AG09309 (cell line): Measurements from ENCODE around the gene NT5C3A.
"Not testable (repeated sequence)": the region's sequence is repeated elsewhere in the genome, so short reads cannot be mapped to it uniquely, and the experiment has no call there.

Experiments
- DNase-seq: peaks from one replicate; pipeline ENCODE4 v3.0.0-alpha.2; 2010; ENCODE audit warnings: low read depth
- H3K4me3 ChIP-seq: 2 replicates; pipeline ENCODE4 v1.5.1; 2011; ENCODE audit warnings: mild to moderate bottlenecking, low read depth, low read length, moderate library complexity; ENCODE audit not compliant: control insufficient read depth
- TF ChIP-seq, protein P1 (sequence below): IDR thresholded peaks from 2 replicates; pipeline ENCODE4 v1.5.1; 2011; ENCODE audit warnings: mild to moderate bottlenecking, low read depth, low read length, inconsistent platforms; ENCODE audit not compliant: insufficient read depth, control insufficient read depth; ENCODE audit errors: missing control alignments

NT5C3A gene

GRCh38 chr7:33038639-33039038 is 23.9 kb downstream of the NT5C3A start:
- H3K4me3 ChIP-seq: no peak overlapping the region
- TF ChIP-seq, protein P1, sequence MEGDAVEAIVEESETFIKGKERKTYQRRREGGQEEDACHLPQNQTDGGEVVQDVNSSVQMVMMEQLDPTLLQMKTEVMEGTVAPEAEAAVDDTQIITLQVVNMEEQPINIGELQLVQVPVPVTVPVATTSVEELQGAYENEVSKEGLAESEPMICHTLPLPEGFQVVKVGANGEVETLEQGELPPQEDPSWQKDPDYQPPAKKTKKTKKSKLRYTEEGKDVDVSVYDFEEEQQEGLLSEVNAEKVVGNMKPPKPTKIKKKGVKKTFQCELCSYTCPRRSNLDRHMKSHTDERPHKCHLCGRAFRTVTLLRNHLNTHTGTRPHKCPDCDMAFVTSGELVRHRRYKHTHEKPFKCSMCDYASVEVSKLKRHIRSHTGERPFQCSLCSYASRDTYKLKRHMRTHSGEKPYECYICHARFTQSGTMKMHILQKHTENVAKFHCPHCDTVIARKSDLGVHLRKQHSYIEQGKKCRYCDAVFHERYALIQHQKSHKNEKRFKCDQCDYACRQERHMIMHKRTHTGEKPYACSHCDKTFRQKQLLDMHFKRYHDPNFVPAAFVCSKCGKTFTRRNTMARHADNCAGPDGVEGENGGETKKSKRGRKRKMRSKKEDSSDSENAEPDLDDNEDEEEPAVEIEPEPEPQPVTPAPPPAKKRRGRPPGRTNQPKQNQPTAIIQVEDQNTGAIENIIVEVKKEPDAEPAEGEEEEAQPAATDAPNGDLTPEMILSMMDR: no peak
- DNase-seq: no peak

- no peak overlapping the region for H3K4me3 ChIP-seq
- TF ChIP-seq, protein P1: no peak
- no peak for DNase-seq
Observed at GRCh38 chr7:33035776-33036175, 26.8 kb downstream of the NT5C3A start.

DNA sequence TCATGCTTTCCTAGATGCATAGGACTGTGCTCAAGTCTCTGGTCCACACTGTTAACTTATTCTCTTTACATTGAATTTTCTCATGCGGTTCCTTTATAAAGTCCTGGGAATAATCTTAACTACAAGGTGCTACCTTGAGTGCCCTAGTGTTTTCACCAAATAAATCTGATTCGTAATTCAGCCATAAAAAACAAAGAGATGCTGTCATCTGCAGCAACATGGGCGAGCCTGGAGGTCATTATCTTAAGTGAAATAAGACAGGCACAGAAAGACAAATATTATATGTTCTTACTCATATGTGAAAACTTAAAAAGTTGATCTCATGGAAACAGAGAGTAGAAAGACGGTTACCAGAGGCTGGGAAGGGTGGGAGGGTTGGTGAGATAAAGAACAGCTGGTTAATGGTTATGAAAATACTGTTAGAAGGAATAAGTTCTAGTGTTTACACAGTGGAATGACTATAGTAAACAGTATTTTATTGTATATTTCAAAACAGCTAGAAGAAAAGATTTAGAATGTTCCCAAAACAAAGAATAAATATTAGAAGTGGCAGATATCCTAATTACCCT is 38.3 kb downstream of the NT5C3A start:
- DNase-seq: no peak
- H3K4me3 ChIP-seq: no peak overlapping the region

GRCh38 chr7:33012364-33012763 is 50.2 kb downstream of the NT5C3A start:
- TF ChIP-seq, protein P1: no peak
- DNase-seq: no peak
- no peak overlapping the region for H3K4me3 ChIP-seq

More for the DNA sequence above, 38.3 kb downstream of the NT5C3A start:
- TF ChIP-seq, protein P1: no peak

GRCh38 chr7:33009734-33010133 is 52.8 kb downstream of the NT5C3A start:
- no peak for DNase-seq
- TF ChIP-seq, protein P1: no peak
- H3K4me3 ChIP-seq: no peak overlapping the region

DNA sequence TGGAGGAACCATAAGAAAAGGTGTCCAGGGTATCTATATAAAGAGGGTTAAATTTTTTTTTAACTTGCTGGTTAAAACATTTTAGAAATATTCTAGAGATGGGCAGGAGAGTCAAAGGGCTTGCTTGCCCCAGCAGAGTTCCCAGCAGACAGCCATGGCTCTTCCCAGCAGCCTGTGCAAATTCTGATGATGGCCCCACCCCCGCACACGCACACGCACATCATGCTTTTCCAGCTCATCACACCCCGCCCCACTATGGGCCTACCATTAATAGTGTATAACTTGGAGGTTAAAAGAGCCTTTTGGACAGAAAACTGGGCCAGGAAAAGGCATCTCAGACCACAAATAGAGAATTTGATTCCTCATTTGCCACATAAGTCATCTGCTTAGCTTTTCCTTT is 56.9 kb downstream of the NT5C3A start:
- H3K4me3 ChIP-seq, DNase-seq: not testable (repeated sequence)

DNA sequence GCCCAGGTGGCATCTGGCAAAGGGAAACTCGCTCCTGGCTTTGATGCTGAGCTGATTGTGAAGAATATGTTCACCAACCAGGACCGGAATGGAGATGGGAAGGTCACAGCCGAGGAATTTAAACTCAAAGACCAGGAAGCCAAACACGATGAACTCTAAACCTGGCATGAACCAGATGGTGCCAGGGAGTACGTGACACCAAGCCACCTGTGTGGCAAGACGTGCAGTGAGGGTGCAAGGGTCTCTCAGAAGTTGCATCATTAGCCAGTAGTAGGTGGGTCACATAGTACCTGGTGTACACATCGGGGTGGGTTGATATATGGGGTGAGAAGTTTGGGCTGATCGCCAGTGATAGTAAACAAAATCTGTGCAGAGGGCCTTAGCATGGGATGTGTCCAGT is 57.4 kb downstream of the NT5C3A start:
- not testable (repeated sequence) for H3K4me3 ChIP-seq, DNase-seq

- DNase-seq: not testable (repeated sequence)
Observed at GRCh38 chr7:33004104-33004616, 58.4 kb downstream of the NT5C3A start.

DNA sequence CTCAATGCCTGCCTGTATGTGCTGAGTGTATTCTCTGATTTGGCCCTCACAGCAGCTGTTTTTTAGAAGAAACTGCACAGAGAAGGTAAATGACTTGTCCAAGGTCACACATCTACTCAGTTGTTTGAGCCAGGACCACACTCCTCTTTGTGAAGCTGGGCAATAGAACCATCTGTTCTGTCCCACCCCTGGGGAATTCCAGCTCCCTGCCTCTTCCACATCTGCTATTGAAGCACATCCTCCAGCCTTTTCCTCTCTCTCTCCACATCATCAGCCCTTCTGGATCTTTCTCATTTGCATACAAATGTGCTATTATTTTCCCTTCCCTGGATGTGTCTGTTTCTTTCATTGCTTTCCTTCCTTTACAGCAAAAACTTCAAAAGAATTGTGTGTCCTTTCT is 59.5 kb downstream of the NT5C3A start:
- not testable (repeated sequence) for H3K4me3 ChIP-seq, DNase-seq

More at GRCh38 chr7:33004104-33004616, 58.4 kb downstream of the NT5C3A start:
- not testable (repeated sequence) for H3K4me3 ChIP-seq

- not testable (repeated sequence) for DNase-seq, H3K4me3 ChIP-seq
Observed at GRCh38 chr7:32999380-32999779, 63.2 kb downstream of the NT5C3A start.

- DNase-seq: peak; percentile 71
- H3K4me3 ChIP-seq: not testable (repeated sequence)
Observed at GRCh38 chr7:32998361-32999171, 64.0 kb downstream of the NT5C3A start.

GRCh38 chr7:32997956-32998355 is 64.6 kb downstream of the NT5C3A start:
- H3K4me3 ChIP-seq, DNase-seq: not testable (repeated sequence)

DNA sequence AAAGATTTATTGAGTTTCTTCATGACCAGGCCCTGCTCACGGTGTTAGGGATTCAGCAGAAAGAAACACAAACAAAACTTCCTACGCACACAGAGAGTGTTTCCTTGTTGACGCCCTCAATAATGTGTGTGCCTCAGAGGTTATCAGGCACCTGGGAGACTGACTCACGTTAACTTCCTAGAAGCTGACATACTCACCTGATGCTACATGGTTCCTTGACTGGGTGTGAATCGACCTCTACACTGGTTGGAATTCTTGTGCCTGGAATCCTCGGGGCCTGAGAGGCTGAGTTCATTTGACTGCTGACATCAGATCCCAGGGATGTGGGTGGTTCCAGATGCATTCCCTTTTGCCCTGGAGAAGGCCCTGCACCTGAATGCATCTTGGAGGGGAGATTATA is 69.8 kb downstream of the NT5C3A start:
- DNase-seq, H3K4me3 ChIP-seq: not testable (repeated sequence)
